Loucy (cell line): Measurements from ENCODE around the gene OR2M7.

Source experiments
- H2AFZ ChIP-seq: fragments of 200-600 bp; sonication (generic); 2 replicates; pipeline ENCODE4 v1.6.0; 2016; ENCODE audit warnings: antibody characterized with exemption, mild to moderate bottlenecking, low read length, moderate library complexity
- H3F3A ChIP-seq: fragments of 200-600 bp; 2 replicates; pipeline ENCODE4 v1.6.0; 2016; ENCODE audit warnings: antibody characterized with exemption, low read depth, mild to moderate bottlenecking
- H3K27me3 ChIP-seq: fragments of 200-600 bp; sonication (generic); 2 replicates; pipeline ENCODE4 v1.6.1; 2014; ENCODE audit warnings: low read length, mild to moderate bottlenecking; ENCODE audit not compliant: insufficient read depth, poor library complexity, severe bottlenecking
- H3K36me3 ChIP-seq: fragments of 200-600 bp; sonication (generic); 2 replicates; pipeline ENCODE4 v1.6.1; 2016; ENCODE audit warnings: low read length; ENCODE audit not compliant: insufficient read depth
- H3K4me1 ChIP-seq: fragments of 200-600 bp; sonication (generic); 2 replicates; pipeline ENCODE4 v1.5.1; 2014; ENCODE audit warnings: low read length, mild to moderate bottlenecking; ENCODE audit not compliant: insufficient read depth, poor library complexity, severe bottlenecking
- H3K4me2 ChIP-seq: fragments of 200-600 bp; sonication (generic); 2 replicates; pipeline ENCODE4 v1.6.0; 2014; ENCODE audit warnings: antibody characterized with exemption, low read length, low read depth, mild to moderate bottlenecking; ENCODE audit not compliant: poor library complexity, severe bottlenecking
- H3K4me3 ChIP-seq: fragments of 200-600 bp; sonication (generic); 2 replicates; pipeline ENCODE4 v1.5.1; 2014; ENCODE audit warnings: low read length, mild to moderate bottlenecking, mixed read lengths; ENCODE audit not compliant: poor library complexity, severe bottlenecking
- H3K79me2 ChIP-seq: fragments of 200-600 bp; sonication (generic); 2 replicates; pipeline ENCODE4 v1.6.1; 2014; ENCODE audit warnings: low read length; ENCODE audit not compliant: insufficient read depth
- H3K9ac ChIP-seq: fragments of 200-600 bp; sonication (generic); 2 replicates; pipeline ENCODE4 v1.6.0; 2014; ENCODE audit warnings: mild to moderate bottlenecking, low read depth, low read length, moderate library complexity; ENCODE audit not compliant: poor library complexity, severe bottlenecking
- H3K9me2 ChIP-seq: fragments of 200-600 bp; sonication (generic); replicated peaks from 2 replicates; pipeline ENCODE4 v1.6.1; 2016; ENCODE audit warnings: low read depth, low read length, mixed read lengths
- H3K9me3 ChIP-seq: fragments of 200-600 bp; sonication (generic); 2 replicates; pipeline ENCODE4 v1.6.1; 2014; ENCODE audit warnings: mild to moderate bottlenecking, antibody characterized with exemption, low read length, low read depth; ENCODE audit not compliant: insufficient read depth
- H4K20me1 ChIP-seq: fragments of 200-600 bp; sonication (generic); 2 replicates; pipeline ENCODE4 v1.6.0; 2014; ENCODE audit warnings: antibody characterized with exemption, low read length, mild to moderate bottlenecking; ENCODE audit not compliant: insufficient read depth, poor library complexity, severe bottlenecking
- EZH2phosphoT487 ChIP-seq: fragments of 200-600 bp; IDR thresholded peaks from 2 replicates; pipeline ENCODE4 v1.6.1; 2018; ENCODE audit warnings: antibody characterized with exemption, mild to moderate bottlenecking, moderate library complexity, borderline replicate concordance
- TF ChIP-seq, protein P1 (sequence below): fragments of 200-600 bp; sonication (generic); conservative IDR thresholded peaks from 2 replicates; pipeline ENCODE4 v1.5.1; 2014; ENCODE audit warnings: mild to moderate bottlenecking, antibody characterized with exemption, low read length

The OR2M7 gene, protein sequence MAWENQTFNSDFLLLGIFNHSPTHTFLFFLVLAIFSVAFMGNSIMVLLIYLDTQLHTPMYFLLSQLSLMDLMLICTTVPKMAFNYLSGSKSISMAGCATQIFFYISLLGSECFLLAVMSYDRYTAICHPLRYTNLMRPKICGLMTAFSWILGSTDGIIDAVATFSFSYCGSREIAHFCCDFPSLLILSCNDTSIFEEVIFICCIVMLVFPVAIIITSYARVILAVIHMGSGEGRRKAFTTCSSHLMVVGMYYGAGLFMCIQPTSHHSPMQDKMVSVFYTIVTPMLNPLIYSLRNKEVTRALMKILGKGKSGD

DNA sequence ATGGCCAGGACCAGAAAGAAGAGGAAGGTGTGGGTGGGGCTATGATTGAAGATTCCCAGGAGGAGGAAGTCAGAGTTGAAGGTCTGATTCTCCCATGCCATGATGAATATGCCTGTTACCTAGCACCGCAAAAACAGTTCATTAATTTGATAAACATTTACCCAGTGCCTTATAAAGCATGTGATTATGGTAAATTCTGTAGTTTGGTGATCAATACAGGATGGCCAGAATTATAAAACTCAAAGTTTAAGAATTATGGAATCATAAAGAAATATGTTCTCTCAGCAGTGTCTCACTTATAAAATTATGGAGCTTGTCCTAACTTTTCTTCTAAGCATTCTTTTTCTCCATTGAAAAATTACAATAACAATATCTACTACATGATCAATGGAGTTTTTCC, at the start of gene OR2M7:
Gene OR2M7 (minus strand): TSS at position 101 of the 400 bp plus-strand sequence. CDS start 0 bp downstream, at position 101.
- Histone ChIP-seq H2AFZ (no peak within 1 kb of the TSS), H3K79me2 (no peaks in the 10 kb centered on the region), H3F3A (no peaks in the 10 kb centered on the region), H3K4me1 (no peaks in the 10 kb centered on the region), H3K4me2 (no peak within 1 kb of the TSS), H4K20me1 (no peaks in the 10 kb centered on the region), H3K9ac (no peak within 1 kb of the TSS), H3K27me3 (no peaks in the 10 kb centered on the region), H3K4me3 (no peak within 1 kb of the TSS), H3K9me3 (no peaks in the 10 kb centered on the region), H3K9me2 (no peaks in the 10 kb centered on the region), H3K36me3 (no peaks in the 10 kb centered on the region)
- TF ChIP-seq EZH2phosphoT487 = no peak
- TF ChIP-seq, protein P1, sequence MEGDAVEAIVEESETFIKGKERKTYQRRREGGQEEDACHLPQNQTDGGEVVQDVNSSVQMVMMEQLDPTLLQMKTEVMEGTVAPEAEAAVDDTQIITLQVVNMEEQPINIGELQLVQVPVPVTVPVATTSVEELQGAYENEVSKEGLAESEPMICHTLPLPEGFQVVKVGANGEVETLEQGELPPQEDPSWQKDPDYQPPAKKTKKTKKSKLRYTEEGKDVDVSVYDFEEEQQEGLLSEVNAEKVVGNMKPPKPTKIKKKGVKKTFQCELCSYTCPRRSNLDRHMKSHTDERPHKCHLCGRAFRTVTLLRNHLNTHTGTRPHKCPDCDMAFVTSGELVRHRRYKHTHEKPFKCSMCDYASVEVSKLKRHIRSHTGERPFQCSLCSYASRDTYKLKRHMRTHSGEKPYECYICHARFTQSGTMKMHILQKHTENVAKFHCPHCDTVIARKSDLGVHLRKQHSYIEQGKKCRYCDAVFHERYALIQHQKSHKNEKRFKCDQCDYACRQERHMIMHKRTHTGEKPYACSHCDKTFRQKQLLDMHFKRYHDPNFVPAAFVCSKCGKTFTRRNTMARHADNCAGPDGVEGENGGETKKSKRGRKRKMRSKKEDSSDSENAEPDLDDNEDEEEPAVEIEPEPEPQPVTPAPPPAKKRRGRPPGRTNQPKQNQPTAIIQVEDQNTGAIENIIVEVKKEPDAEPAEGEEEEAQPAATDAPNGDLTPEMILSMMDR = no peak

DNA sequence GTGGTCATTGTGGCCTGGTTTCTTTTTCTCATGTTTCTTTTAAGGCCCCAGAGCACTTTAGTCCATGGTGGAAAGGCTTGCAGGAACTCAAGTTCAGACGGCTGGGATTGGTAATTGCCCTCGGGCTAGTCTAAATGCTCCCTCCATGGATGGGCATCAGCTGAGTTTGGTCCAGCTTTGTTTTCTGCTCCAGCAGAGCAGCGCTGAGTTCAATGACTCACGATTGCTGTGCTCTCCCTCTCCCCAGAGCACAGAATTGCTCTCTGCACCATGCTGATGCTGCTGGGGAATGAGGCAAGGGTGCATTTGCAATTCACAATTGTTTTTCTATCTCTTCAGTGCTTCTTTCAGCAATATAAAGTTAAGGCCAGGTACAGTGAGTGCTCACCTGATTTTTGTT, 49.4 kb upstream of the OR2M7 start:
- no peak overlapping the region for H3K4me3 ChIP-seq
- H3K9ac ChIP-seq = no peak overlapping the region
- no peaks in the 10 kb centered on the region for H3K9me2 ChIP-seq
- H3K9me3 ChIP-seq = peaks cover 4% of the 10 kb centered on the region; the same call in 1 of the 2 replicates
- no peaks in the 10 kb centered on the region for H3K79me2 ChIP-seq
- no peaks in the 10 kb centered on the region for H4K20me1 ChIP-seq
- no peaks in the 10 kb centered on the region for H3K4me1 ChIP-seq
- H3F3A ChIP-seq = no peaks in the 10 kb centered on the region
- H3K27me3 ChIP-seq = no peaks in the 10 kb centered on the region
- H3K4me2 ChIP-seq = no peak overlapping the region
- TF ChIP-seq EZH2phosphoT487 = no peak
- TF ChIP-seq, protein P1 = no peak
- no peaks in the 10 kb centered on the region for H3K36me3 ChIP-seq
- no peak overlapping the region for H2AFZ ChIP-seq

DNA sequence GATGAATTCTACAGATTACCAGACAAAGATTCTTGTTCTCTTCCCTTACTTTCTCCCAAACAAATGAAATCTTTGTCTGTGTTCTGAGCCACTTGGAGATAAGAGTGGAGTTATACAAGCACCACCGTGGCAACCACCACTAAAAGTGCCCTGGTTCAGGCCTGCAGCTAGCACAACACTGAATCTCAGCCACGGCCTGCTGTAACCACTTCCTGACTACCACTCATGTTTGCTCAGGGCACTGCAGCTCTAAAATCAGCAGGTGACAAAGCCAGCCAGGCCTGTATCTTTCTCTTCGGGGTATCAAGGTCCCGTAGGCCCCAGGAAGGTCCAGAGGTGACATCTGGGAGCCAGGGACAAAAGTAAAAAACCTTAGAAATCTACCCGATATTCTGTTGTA, 48.0 kb upstream of the OR2M7 start:
- H4K20me1 ChIP-seq = no peaks in the 10 kb centered on the region
- no peak overlapping the region for H2AFZ ChIP-seq
- H3F3A ChIP-seq = no peaks in the 10 kb centered on the region
- H3K9me3 ChIP-seq = peaks cover 4% of the 10 kb centered on the region; the same call in 1 of the 2 replicates
- H3K9me2 ChIP-seq = no peaks in the 10 kb centered on the region
- no peaks in the 10 kb centered on the region for H3K27me3 ChIP-seq
- no peaks in the 10 kb centered on the region for H3K79me2 ChIP-seq
- no peak for TF ChIP-seq EZH2phosphoT487
- TF ChIP-seq, protein P1 = no peak
- no peak overlapping the region for H3K4me2 ChIP-seq
- H3K4me3 ChIP-seq = no peak overlapping the region
- H3K9ac ChIP-seq = no peak overlapping the region
- no peaks in the 10 kb centered on the region for H3K4me1 ChIP-seq
- H3K36me3 ChIP-seq = no peaks in the 10 kb centered on the region
